Mucosa of stomach (tissue), 1 donor: ENCODE data around the gene BCAT1.

ENCODE experiments used
- H3K27me3 ChIP-seq: one replicate; pipeline ENCODE4 v1.7.0; 2013; ENCODE audit warnings: mild to moderate bottlenecking, low read length; ENCODE audit not compliant: control insufficient read depth, insufficient read depth
- H3K36me3 ChIP-seq: one replicate; pipeline ENCODE4 v1.7.0; 2013; ENCODE audit warnings: low read length; ENCODE audit not compliant: control insufficient read depth, insufficient read depth
- H3K4me1 ChIP-seq: one replicate; pipeline ENCODE4 v1.7.0; 2013; ENCODE audit warnings: mild to moderate bottlenecking, low read length; ENCODE audit not compliant: control insufficient read depth, insufficient read depth
- H3K4me3 ChIP-seq: one replicate; pipeline ENCODE4 v1.7.0; 2013; ENCODE audit warnings: low read length
- H3K9ac ChIP-seq: one replicate; pipeline ENCODE4 v1.7.0; 2013; ENCODE audit warnings: mild to moderate bottlenecking, low read length, moderate library complexity
- H3K9me3 ChIP-seq: one replicate; pipeline ENCODE4 v1.7.0; 2013; ENCODE audit warnings: mild to moderate bottlenecking, low read length, moderate library complexity; ENCODE audit not compliant: control insufficient read depth
- donor health status: Pancreatic carcinoma.

Gene BCAT1

DNA sequence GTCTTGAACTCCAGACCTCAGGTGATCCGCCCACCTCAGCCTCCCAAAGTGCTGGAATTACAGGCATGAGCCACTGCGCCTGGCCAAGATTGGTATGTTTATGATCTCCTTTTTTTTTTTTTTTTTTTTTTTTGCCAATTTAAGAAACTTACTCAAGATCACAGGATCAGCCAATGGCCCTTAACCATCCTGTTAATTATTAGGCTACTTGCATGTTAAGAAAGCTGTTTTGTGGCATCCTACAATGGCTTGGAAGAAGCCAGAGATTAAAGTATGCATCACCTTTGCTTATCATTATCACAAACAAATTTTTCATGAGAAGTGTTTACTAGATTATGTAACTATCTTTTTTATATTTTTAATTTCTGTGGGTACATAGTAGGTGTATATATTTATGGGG is 140.2 kb downstream of the BCAT1 start:
- Histone ChIP-seq H3K9me3 (no peaks in the 10 kb centered on the region), H3K4me1 (no peaks in the 10 kb centered on the region), H3K36me3 (no peaks in the 10 kb centered on the region), H3K27me3 (no peaks in the 10 kb centered on the region), H3K9ac (no peak overlapping the region), H3K4me3 (no peak overlapping the region)

DNA sequence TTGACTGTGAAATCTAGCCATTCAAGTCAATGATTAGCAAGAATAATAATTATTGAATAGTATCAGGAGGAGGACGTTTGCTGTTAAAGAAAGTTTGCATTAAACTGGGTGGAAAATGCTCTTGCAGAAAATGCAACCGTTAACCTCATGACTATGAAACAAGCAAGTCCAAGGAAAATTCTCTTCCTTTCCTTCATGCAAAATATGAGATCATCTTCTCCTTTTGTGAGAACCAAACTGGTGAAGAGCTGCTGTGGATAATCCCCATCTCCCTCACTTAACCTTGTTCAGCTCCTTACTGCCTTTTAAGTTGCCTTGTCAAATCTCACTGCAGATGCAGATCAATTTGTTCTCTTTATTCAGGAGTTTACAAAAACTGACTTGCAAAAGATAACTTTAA is 142.5 kb downstream of the BCAT1 start:
- no peak overlapping the region for H3K9ac ChIP-seq
- H3K36me3 ChIP-seq: no peaks in the 10 kb centered on the region
- H3K9me3 ChIP-seq: no peaks in the 10 kb centered on the region
- H3K27me3 ChIP-seq: no peaks in the 10 kb centered on the region
- no peaks in the 10 kb centered on the region for H3K4me1 ChIP-seq
- H3K4me3 ChIP-seq: no peak overlapping the region

GRCh38 chr12:24803430-24804245 is 145.3 kb downstream of the BCAT1 start:
- H3K4me3 ChIP-seq: no peak overlapping the region
- no peak overlapping the region for H3K9ac ChIP-seq
- H3K27me3 ChIP-seq: no peaks in the 10 kb centered on the region

GRCh38 chr12:24798335-24798734 is 150.6 kb downstream of the BCAT1 start:
- no peaks in the 10 kb centered on the region for H3K27me3 ChIP-seq
- no peaks in the 10 kb centered on the region for H3K4me1 ChIP-seq
- no peaks in the 10 kb centered on the region for H3K9me3 ChIP-seq
- no peaks in the 10 kb centered on the region for H3K36me3 ChIP-seq
- no peak overlapping the region for H3K4me3 ChIP-seq
- no peak overlapping the region for H3K9ac ChIP-seq

More at GRCh38 chr12:24803430-24804245, 145.3 kb downstream of the BCAT1 start:
- H3K36me3 ChIP-seq: no peaks in the 10 kb centered on the region
- no peaks in the 10 kb centered on the region for H3K9me3 ChIP-seq
- no peaks in the 10 kb centered on the region for H3K4me1 ChIP-seq

- Histone ChIP-seq H3K36me3 (no peaks in the 10 kb centered on the region), H3K27me3 (no peaks in the 10 kb centered on the region), H3K4me3 (no peak overlapping the region), H3K4me1 (no peaks in the 10 kb centered on the region), H3K9me3 (no peaks in the 10 kb centered on the region), H3K9ac (no peak overlapping the region)
Observed at GRCh38 chr12:24797901-24798300, 151.0 kb downstream of the BCAT1 start.

GRCh38 chr12:24796876-24797275 is 152.0 kb downstream of the BCAT1 start:
- no peaks in the 10 kb centered on the region for H3K4me1 ChIP-seq
- no peaks in the 10 kb centered on the region for H3K36me3 ChIP-seq
- no peaks in the 10 kb centered on the region for H3K27me3 ChIP-seq
- no peak overlapping the region for H3K4me3 ChIP-seq
- no peaks in the 10 kb centered on the region for H3K9me3 ChIP-seq
- no peak overlapping the region for H3K9ac ChIP-seq

- Histone ChIP-seq H3K27me3 (no peaks in the 10 kb centered on the region), H3K9ac (no peak overlapping the region), H3K4me1 (no peaks in the 10 kb centered on the region), H3K4me3 (no peak overlapping the region), H3K9me3 (no peaks in the 10 kb centered on the region), H3K36me3 (no peaks in the 10 kb centered on the region)
Observed at GRCh38 chr12:24795699-24796347, 153.1 kb downstream of the BCAT1 start.

DNA sequence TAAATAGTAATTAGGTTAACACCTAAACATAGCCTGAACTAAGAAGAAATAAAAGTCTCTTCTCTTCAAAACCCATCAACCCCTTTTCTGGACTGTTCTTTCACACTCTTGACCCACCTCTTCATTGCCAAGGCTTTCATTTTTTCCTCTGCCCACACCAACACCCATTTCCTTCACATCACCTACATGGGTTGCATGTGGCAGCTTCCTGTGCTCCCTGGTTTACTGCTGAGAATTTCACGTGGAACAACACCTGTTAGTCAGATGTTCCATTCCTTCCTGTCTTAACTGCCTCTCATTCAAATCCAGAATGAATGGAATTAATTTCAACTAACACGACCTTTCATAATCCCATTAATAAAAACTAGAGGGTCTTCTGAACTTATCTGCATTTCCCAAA is 157.3 kb downstream of the BCAT1 start:
- no peaks in the 10 kb centered on the region for H3K27me3 ChIP-seq

DNA sequence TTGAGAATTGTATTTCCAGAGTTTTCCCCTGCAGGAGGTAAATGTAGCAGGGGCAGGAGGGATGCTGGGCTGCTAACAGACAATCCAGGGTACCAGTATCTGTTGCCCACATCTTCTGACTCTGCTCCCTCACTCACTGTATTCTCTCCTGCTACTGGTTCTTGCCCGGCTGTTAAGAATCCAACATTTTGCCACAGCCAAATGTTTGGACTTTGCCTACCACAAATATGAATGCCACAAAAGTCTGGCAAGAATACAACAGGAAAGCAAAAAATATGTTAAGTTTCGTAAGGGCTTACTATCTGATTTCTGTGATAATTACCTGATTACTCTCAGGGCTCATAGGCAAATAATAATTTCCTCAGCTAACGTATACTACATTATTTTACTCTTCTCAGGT is 160.0 kb downstream of the BCAT1 start:
- no peak overlapping the region for H3K4me3 ChIP-seq
- no peaks in the 10 kb centered on the region for H3K9me3 ChIP-seq
- no peaks in the 10 kb centered on the region for H3K27me3 ChIP-seq
- no peaks in the 10 kb centered on the region for H3K4me1 ChIP-seq
- H3K9ac ChIP-seq: no peak overlapping the region
- no peaks in the 10 kb centered on the region for H3K36me3 ChIP-seq

More for the DNA sequence above, 157.3 kb downstream of the BCAT1 start:
- Histone ChIP-seq H3K36me3 (no peaks in the 10 kb centered on the region), H3K4me1 (no peaks in the 10 kb centered on the region), H3K4me3 (no peak overlapping the region), H3K9me3 (no peaks in the 10 kb centered on the region), H3K9ac (no peak overlapping the region)

DNA sequence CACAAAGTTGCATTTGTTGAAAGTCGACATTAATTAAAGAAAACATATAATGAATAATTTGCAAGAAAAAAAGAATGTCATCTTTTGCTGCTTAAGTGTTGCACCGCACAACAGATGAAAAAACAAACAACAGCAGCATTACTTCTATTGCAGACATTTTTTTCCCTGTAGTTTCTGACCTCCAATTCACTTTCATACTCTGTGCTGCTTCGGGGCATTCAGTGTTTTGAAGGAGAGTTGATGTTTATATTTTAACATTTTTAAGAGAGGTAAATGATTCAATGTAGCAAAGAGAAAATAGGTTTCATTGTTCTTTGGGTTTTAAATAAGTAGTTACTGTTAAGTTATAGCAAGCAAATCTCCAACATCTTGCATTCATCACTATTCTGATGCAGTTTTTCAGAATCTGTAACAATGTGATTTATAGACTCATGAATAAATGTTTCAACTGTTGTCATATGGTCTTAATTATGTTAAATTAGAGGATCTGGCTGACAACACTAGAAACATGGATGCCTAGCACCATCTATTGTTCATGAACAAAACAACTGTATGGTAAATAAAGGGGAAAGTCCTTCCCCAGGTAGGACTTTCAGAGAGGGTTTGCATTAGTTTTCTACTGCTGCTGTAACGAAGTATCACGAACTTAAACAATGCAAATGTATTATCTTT is 168.1 kb downstream of the BCAT1 start:
- H3K27me3 ChIP-seq: no peaks in the 10 kb centered on the region

DNA sequence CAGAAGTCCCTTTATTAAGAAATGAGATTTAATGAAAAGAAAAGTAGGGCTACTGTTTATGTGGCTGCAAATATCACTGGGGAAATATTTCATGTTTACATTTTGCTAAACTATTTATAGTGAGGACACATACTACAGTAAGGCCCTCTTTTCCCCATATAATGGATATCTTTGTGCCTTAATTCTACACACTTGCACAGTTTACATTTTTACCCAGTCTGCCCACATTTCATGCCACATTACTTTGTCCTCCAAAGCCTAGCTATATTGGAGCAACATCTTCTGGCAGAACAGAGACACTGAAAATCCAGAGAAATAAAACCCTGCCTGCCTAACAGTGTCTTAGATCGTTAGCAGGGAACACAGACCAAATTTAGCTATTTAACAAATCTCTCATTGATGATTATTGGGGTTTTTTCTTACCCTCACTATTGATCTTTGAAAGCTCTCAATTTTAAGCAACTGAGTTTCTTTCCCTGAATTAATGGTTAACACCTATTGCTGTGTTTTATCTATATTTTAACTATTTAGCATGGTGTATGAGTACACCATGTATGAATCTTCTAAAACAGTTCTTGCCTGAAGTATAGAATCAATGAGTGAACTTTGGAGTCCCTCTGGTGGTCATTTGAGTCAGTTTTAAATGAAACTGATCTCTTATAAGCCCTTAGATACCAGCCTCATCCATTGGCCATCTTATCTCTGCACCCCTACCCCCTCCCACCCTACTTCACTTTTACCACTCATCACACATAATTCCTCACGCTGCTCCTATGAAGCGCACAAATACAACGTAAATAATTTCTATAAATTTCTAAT is 170.2 kb downstream of the BCAT1 start:
- Histone ChIP-seq H3K9me3 (no peaks in the 10 kb centered on the region), H3K4me1 (peaks cover 6% of the 10 kb centered on the region), H3K36me3 (no peaks in the 10 kb centered on the region), H3K27me3 (no peaks in the 10 kb centered on the region), H3K4me3 (no peak overlapping the region), H3K9ac (no peak overlapping the region)

More for the DNA sequence above, 168.1 kb downstream of the BCAT1 start:
- H3K4me1 ChIP-seq: peaks cover 6% of the 10 kb centered on the region
- no peak overlapping the region for H3K4me3 ChIP-seq
- no peak overlapping the region for H3K9ac ChIP-seq
- no peaks in the 10 kb centered on the region for H3K36me3 ChIP-seq
- no peaks in the 10 kb centered on the region for H3K9me3 ChIP-seq
